Heart right ventricle (tissue), 16 donors: ENCODE measurements around the gene KLHL35. TPM values are rescaled to one million over a fixed set of nuclear protein-coding genes. Genes with fewer than 3 reads are reported as not detected.

Experiments used
- ATAC-seq, 8 donors: fragments of 200-7000 bp; cut with Tn5 transposase; one replicate each; pipeline ENCODE4 v1.9.1; 2020; ENCODE audit warnings: mild to moderate bottlenecking in 8 of 8, moderate library complexity in 8 of 8, moderate number of reproducible peaks in 1 of 8
- DNase-seq, 2 donors: peaks; one replicate each; pipeline ENCODE4 v3.0.0-alpha.2; 2020
- H3K27ac ChIP-seq, 10 donors: fragments of 200-600 bp; sonication (generic) in 2 of 10; one replicate each; pipeline versions ENCODE4 v1.5.0 to v1.8.0; 2020 to 2022; ENCODE audit warnings: mild to moderate bottlenecking in 3 of 10
- H3K27me3 ChIP-seq, 7 donors: fragments of 200-600 bp; one replicate each; pipeline ENCODE4 v1.8.0; 2021 to 2022; ENCODE audit warnings: mild to moderate bottlenecking in 2 of 7
- H3K36me3 ChIP-seq, 9 donors: fragments of 200-600 bp; sonication (generic) in 1 of 9; one replicate each; pipeline versions ENCODE4 v1.5.0 to v1.8.0; 2020 to 2022; ENCODE audit warnings: mild to moderate bottlenecking in 2 of 9
- H3K4me1 ChIP-seq, 9 donors: fragments of 200-600 bp; sonication (generic) in 1 of 9; one replicate each; pipeline versions ENCODE4 v1.5.0 to v1.8.0; 2020 to 2022; ENCODE audit warnings: mild to moderate bottlenecking in 4 of 9
- H3K4me3 ChIP-seq, 10 donors: fragments of 200-600 bp; sonication (generic) in 2 of 10; one replicate each; pipeline versions ENCODE4 v1.5.0 to v1.8.0; 2020 to 2022; ENCODE audit warnings: mild to moderate bottlenecking in 7 of 10, moderate library complexity in 2 of 10
- H3K9me3 ChIP-seq, 11 donors: fragments of 200-600 bp in 10 of 11; sonication (generic) in 2 of 11; one replicate each; pipeline versions ENCODE4 v1.5.0 to v1.8.0; 2013 to 2022; ENCODE audit warnings: mild to moderate bottlenecking in 2 of 11, control low read depth in 1 of 11, moderate library complexity in 1 of 11
- WGBS, 2 donors: extraction: QIAGEN DNeasy Blood & Tissue Kit; methylation state at CpG; one replicate each; pipeline ENCODE4 v1.1.7; 2013; ENCODE audit warnings: inconsistent platforms in 1 of 2; 5-methylcytosine and 5-hydroxymethylcytosine counted together
- intact Hi-C, 10 donors: fragments of 100-400 bp; cut with DNase I; formaldehyde crosslinking; loops; one replicate each; pipeline versions ENCODE4 v1.11.1 to v1.14.2; 2022
- polyA plus RNA-seq, 2 donors: library from polyadenylated mRNA; stranded (reverse); fragments of 200-250 nt; gene quantifications; one replicate each; pipeline ENCODE4 v1.2.3, GENCODE V29; 2013
- total RNA-seq, 10 donors: library from RNA; stranded (reverse); fragmentation: NEBNext Ultra II Directional in 3 of 10; extraction: Animal tissue kit (Norgen Biotek cat#: 25700) in 3 of 10; gene quantifications; one replicate each; pipeline versions ENCODE4 v1.2.1 to v1.2.4, GENCODE V29; 2021 to 2023
- TF ChIP-seq, protein P1 (sequence below), 9 donors: fragments of 200-600 bp; sonication (generic) in 2 of 9; IDR thresholded peaks; one replicate each; pipeline versions ENCODE4 v1.5.0 to v1.8.0; 2021 to 2022; ENCODE audit warnings: antibody characterized with exemption in 9 of 9, mild to moderate bottlenecking in 5 of 9, moderate library complexity in 1 of 9
- donor health status: Arrhythmogenic right ventricular cardiomyopathy.
- donor health status: ischemic (EF 13 %, LVEDD 7.1; RV severe dilation, severe dysfunction).
- donor health status: healthy with polysubstance abuse.
- donor health status: DM: no; HTN: yes; CAD: no.
- donor health status: DM: no; HTN: no; CAD: no.
- donor health status: ischemic (EF 25% LVEDD 6.9; RV normal size, moderate dysfunction).
- donor health status: ischemic (EF 25% LVEDD 5.7; RV mildly dilated, moderate dysfunction).
- donor health status: healthy.
- donor health status: DM: yes; HTN: yes; CAD: no.
- donor health status: Ischemic cardiomyopathy.
- donor health status: ischemic (EF 35%, LVEDD 5.7; RV mildly dilated, moderate dysfunction).
- donor health status: nonischemic (EF 11% LVEDD 7.7; RV severe dilation, severe dysfunction).
- donor health status: DM: yes; HTN: yes; CAD: no.
- donor health status: PGD.
- donor health status: ischemic (EF 29% LVEDD 5.4; RV normal size, mild dysfunction).
- donor health status: nonischemic (EF 23%, LVEDD 6.1; RV moderate dilation, normal function).

The KLHL35 gene
- total and polyA plus RNA-seq, 12 donors: 0.20 to 0.81 (median 0.37) TPM; not detected in 2

GRCh38 chr11:75470476-75471080 is 37.6 kb upstream of the KLHL35 start:
- Histone ChIP-seq H3K27me3 (no peaks in the 10 kb centered on the region), H3K27ac (no peak overlapping the region), H3K9me3 (no peaks in the 10 kb centered on the region), H3K4me3 (no peak overlapping the region), H3K36me3 (no peaks in the 10 kb centered on the region), H3K4me1 (peaks cover 3 to 55% (median 46%) of the 10 kb centered on the region in 9 donors)
- intact Hi-C loops: no loop called here
- WGBS, 2 donors: 90 to 92% methylated on average over 7 of the region's 7 CpGs
- DNase-seq (no peak), ATAC-seq (no peak)
- TF ChIP-seq, protein P1, sequence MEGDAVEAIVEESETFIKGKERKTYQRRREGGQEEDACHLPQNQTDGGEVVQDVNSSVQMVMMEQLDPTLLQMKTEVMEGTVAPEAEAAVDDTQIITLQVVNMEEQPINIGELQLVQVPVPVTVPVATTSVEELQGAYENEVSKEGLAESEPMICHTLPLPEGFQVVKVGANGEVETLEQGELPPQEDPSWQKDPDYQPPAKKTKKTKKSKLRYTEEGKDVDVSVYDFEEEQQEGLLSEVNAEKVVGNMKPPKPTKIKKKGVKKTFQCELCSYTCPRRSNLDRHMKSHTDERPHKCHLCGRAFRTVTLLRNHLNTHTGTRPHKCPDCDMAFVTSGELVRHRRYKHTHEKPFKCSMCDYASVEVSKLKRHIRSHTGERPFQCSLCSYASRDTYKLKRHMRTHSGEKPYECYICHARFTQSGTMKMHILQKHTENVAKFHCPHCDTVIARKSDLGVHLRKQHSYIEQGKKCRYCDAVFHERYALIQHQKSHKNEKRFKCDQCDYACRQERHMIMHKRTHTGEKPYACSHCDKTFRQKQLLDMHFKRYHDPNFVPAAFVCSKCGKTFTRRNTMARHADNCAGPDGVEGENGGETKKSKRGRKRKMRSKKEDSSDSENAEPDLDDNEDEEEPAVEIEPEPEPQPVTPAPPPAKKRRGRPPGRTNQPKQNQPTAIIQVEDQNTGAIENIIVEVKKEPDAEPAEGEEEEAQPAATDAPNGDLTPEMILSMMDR (IDR thresholded peaks at IDR 0.05): no peak

- TF ChIP-seq, protein P1 (IDR thresholded peaks at IDR 0.05): no peak
- H3K4me3 ChIP-seq: no peak overlapping the region
- 77% methylated on average over 6 of the region's 6 CpGs for WGBS, 2 donors
Observed at GRCh38 chr11:75469785-75470405, 36.9 kb upstream of the KLHL35 start.

GRCh38 chr11:75468534-75469340 is 35.7 kb upstream of the KLHL35 start:
- intact Hi-C loops: loop anchor here in 1 of 10 donors (10.0 kb wide), 1 partner anchor 54 kb away; no protein-coding TSS in a partner anchor
- Histone ChIP-seq H3K36me3 (no peaks in the 10 kb centered on the region), H3K27ac (peak overlapping the region in 6 of 10 donors; percentile 21 to 58 (median 54)), H3K9me3 (no peaks in the 10 kb centered on the region), H3K4me1 (peaks cover 0 to 40% (median 35%) of the 10 kb centered on the region in 9 donors), H3K4me3 (no peak overlapping the region), H3K27me3 (no peaks in the 10 kb centered on the region)
- TF ChIP-seq, protein P1 (IDR thresholded peaks at IDR 0.05): no peak
- 43 to 48% methylated on average over 14 of the region's 14 CpGs for WGBS, 2 donors
- DNase-seq (peak; percentile 71 to 83), ATAC-seq (peak in 7 of 8 donors; percentile 64 to 87 (median 80))

More at GRCh38 chr11:75469785-75470405, 36.9 kb upstream of the KLHL35 start:
- DNase-seq (no peak), ATAC-seq (no peak)
- Histone ChIP-seq H3K27me3 (no peaks in the 10 kb centered on the region), H3K9me3 (no peaks in the 10 kb centered on the region), H3K27ac (no peak overlapping the region), H3K36me3 (no peaks in the 10 kb centered on the region), H3K4me1 (peaks cover 0 to 48% (median 41%) of the 10 kb centered on the region in 9 donors)
- intact Hi-C loops: loop anchor here in 1 of 10 donors (10.0 kb wide), 1 partner anchor 55 kb away; no protein-coding TSS in a partner anchor

DNA sequence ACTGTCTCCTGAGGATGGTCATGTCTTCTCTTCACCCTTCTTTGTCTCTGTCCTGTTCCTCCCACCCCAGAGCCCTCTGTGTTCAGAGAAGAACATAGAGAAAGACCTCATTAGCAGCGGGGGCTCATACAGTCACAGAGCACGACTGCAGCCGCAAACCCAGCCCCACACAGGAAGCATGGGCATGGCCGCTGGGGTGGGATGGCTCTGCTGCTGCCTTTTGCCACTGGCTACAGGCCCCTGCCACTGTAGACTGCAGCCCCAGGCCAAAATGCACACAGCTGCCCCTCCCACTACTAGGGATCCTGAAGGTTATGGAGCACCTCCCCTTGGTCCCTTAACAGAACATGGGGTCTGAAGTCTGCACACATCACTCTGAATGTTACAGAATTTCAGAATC is 34.9 kb upstream of the KLHL35 start:
- ATAC-seq (no peak), DNase-seq (no peak)
- Histone ChIP-seq H3K27ac (peak overlapping the region in 3 of 10 donors; percentile 52 to 58 (median 56)), H3K9me3 (no peaks in the 10 kb centered on the region), H3K4me3 (no peak overlapping the region), H3K27me3 (no peaks in the 10 kb centered on the region), H3K36me3 (no peaks in the 10 kb centered on the region), H3K4me1 (peaks cover 0 to 47% (median 36%) of the 10 kb centered on the region in 9 donors)
- intact Hi-C loops: loop anchor here in 1 of 10 donors (10.0 kb wide), 1 partner anchor 53 kb away; no protein-coding TSS in a partner anchor
- TF ChIP-seq, protein P1 (IDR thresholded peaks at IDR 0.05): no peak
- WGBS, 2 donors: 86 to 87% methylated on average over 4 of the region's 4 CpGs
